Measurements from ENCODE around the gene MAGI1.

GRCh38 chr3:65890328-65890727, 148.4 kb downstream of the MAGI1 start:
- TF ChIP-seq CTCF (IDR thresholded peaks at IDR 0.05 in 8 of 11, conservative IDR thresholded peaks at IDR 0.05 in 3 of 11) = no peak
- TF ChIP-seq POLR2A (IDR thresholded peaks at IDR 0.05) = no peak
- TF ChIP-seq POLR2AphosphoS5 (IDR thresholded peaks at IDR 0.05) = no peak
